Tibial nerve (tissue), 4 donors: ENCODE data around the gene MMD. TPM values are rescaled to one million over a fixed set of nuclear protein-coding genes. Genes with fewer than 3 reads are reported as not detected.

Source experiments
- DNase-seq, 2 donors: peaks; one replicate each; pipeline ENCODE4 v3.0.0-alpha.2; 2019; ENCODE audit warnings: low spot score in 2 of 2
- H3K27ac ChIP-seq, 4 donors: fragments of 200-600 bp; sonication (generic) in 3 of 4; one replicate each; pipeline ENCODE4 v1.5.1; 2017 to 2019; ENCODE audit warnings: mild to moderate bottlenecking in 1 of 4
- H3K27me3 ChIP-seq, 2 donors: fragments of 200-600 bp; sonication (generic) in 1 of 2; one replicate each; pipeline versions ENCODE4 v1.5.1 to v1.6.0; 2017 to 2019
- H3K36me3 ChIP-seq, 3 donors: fragments of 200-600 bp; sonication (generic); one replicate each; pipeline ENCODE4 v1.5.1; 2018 to 2019
- H3K4me1 ChIP-seq, 4 donors: fragments of 200-600 bp; sonication (generic) in 3 of 4; one replicate each; pipeline ENCODE4 v1.5.1; 2017 to 2019
- H3K4me3 ChIP-seq, 4 donors: fragments of 200-600 bp; sonication (generic) in 3 of 4; one replicate each; pipeline ENCODE4 v1.5.1; 2017 to 2019; ENCODE audit warnings: mild to moderate bottlenecking in 1 of 4, moderate library complexity in 1 of 4
- H3K9me3 ChIP-seq, 4 donors: fragments of 200-600 bp; sonication (generic) in 3 of 4; one replicate each; pipeline ENCODE4 v1.5.1; 2017 to 2019
- CTCF ChIP-seq, 5 experiments: fragments of 200-600 bp in 3 of 5; fragments of 450-650 bp in 2 of 5; sonication (generic) in 3 of 5; IDR thresholded peaks; one replicate each; pipeline ENCODE4 v1.5.1; 2016 to 2019; ENCODE audit warnings: antibody characterized with exemption in 5 of 5, mild to moderate bottlenecking in 3 of 5, moderate library complexity in 2 of 5
- EP300 ChIP-seq, 2 donors: sonication (generic); formaldehyde crosslinking; IDR thresholded peaks; one replicate each; pipeline ENCODE4 v1.6.1; 2017; ENCODE audit warnings: antibody characterized with exemption in 2 of 2, mild to moderate bottlenecking in 1 of 2
- POLR2A ChIP-seq, 2 donors: fragments of 450-650 bp; IDR thresholded peaks; one replicate each; pipeline ENCODE4 v1.6.1; 2017; ENCODE audit warnings: antibody characterized with exemption in 2 of 2, mild to moderate bottlenecking in 2 of 2, moderate library complexity in 2 of 2
- WGBS, 2 donors: methylation state at CpG; one replicate each; pipeline ENCODE4 v1.1.5; 2018; 5-methylcytosine and 5-hydroxymethylcytosine counted together
- total RNA-seq, 4 donors: library from RNA; depleted of rRNA; stranded (reverse); fragments of >200 nt; gene quantifications; one replicate each; pipeline ENCODE4 v1.1.0, GENCODE V29; 2016

MMD gene
- total RNA-seq, 4 donors from 2014 or later: 16.1 to 60.9 (median 37.7) TPM

DNA sequence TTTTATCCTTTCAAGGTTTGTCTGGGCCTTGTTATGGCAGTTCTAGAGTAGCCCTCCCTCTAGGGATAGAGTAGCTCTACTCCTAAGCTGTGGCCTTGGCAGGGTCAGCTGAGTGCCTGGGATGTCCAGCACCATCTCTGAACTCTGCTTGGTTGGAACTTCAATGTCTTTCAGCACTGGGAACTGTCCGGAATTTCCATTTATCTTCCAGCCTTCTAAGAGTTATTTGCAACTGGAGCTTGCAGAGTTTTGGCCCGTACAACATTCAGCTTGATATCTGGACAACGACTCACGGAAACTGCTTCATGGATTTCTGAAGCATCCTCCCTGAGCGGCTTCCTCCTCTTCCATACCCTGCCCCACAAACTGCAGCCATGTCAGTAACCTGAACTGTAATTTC, 22.9 kb downstream of the MMD start:
- Histone ChIP-seq H3K4me3 (no peak overlapping the region), H3K27me3 (no peaks in the 10 kb centered on the region), H3K27ac (no peak overlapping the region), H3K9me3 (no peaks in the 10 kb centered on the region), H3K4me1 (no peaks in the 10 kb centered on the region), H3K36me3 (peaks cover 0 to 51% (median 0%) of the 10 kb centered on the region in 3 donors)
- TF ChIP-seq CTCF (IDR thresholded peaks at IDR 0.05) (no peak), EP300 (IDR thresholded peaks at IDR 0.05) (no peak), POLR2A (IDR thresholded peaks at IDR 0.05) (no peak)
- 83 to 91% methylated on average over 5 of the region's 5 CpGs for WGBS, 2 donors
- no peak for DNase-seq

GRCh38 chr17:55395803-55396505, 25.7 kb downstream of the MMD start:
- Histone ChIP-seq H3K9me3 (no peaks in the 10 kb centered on the region), H3K4me3 (no peak overlapping the region), H3K36me3 (peaks cover 0 to 27% (median 7%) of the 10 kb centered on the region in 3 donors), H3K27ac (no peak overlapping the region), H3K27me3 (no peaks in the 10 kb centered on the region), H3K4me1 (peaks cover 0 to 5% (median 0%) of the 10 kb centered on the region in 4 donors)
- TF ChIP-seq POLR2A (IDR thresholded peaks at IDR 0.05) (no peak), EP300 (IDR thresholded peaks at IDR 0.05) (no peak), CTCF (IDR thresholded peaks at IDR 0.05) (no peak)
- no peak for DNase-seq
- WGBS, 2 donors: 95 to 96% methylated on average over 5 of the region's 5 CpGs

DNA sequence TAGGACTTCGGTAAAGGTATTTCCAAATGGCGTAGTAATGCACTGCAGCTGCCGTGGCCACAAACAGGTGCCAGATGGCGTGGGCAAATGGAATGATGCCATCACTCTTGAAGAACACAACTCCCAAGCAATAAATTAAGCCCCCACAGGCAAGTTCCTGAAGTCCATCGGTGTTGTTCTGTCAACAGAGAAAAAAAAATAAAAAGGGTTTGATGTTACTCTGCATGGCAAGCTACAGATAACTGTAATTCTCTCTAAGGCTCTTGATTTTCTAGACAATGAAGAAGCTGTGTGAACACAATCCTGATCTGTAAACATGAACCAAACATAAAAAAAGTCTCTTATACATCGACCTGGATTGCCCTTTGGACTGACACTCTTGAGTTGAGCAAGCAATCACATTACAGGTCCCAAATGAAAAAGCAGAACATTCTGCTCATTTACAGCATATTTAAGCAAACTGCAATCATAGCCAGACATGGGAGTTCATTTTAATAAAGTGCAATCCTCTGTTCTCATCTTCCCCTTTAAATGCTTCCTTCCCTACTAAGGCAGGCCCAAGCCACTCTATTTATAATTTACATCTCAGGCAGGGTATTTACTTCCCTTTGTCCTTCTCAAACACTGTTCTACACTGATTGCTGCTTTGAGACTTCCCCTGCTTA, 27.1 kb downstream of the MMD start:
- no peak overlapping the region for H3K27ac ChIP-seq
- no peak for DNase-seq
- 73 to 74% methylated on average over 6 of the region's 6 CpGs for WGBS, 2 donors
- H3K4me3 ChIP-seq: no peak overlapping the region
- H3K27me3 ChIP-seq: no peaks in the 10 kb centered on the region
- H3K4me1 ChIP-seq: peaks cover 0 to 14% (median 0%) of the 10 kb centered on the region in 4 donors
- TF ChIP-seq EP300 (IDR thresholded peaks at IDR 0.05) (peak; percentile 20 to 74), CTCF (IDR thresholded peaks at IDR 0.05) (no peak)
- H3K36me3 ChIP-seq: peaks cover 0 to 14% (median 7%) of the 10 kb centered on the region in 3 donors
- H3K9me3 ChIP-seq: no peaks in the 10 kb centered on the region

- H3K27ac ChIP-seq: no peak overlapping the region
- H3K27me3 ChIP-seq: no peaks in the 10 kb centered on the region
- 91 to 93% methylated on average over 3 of the region's 3 CpGs for WGBS, 2 donors
- TF ChIP-seq POLR2A (IDR thresholded peaks at IDR 0.05) (no peak), EP300 (IDR thresholded peaks at IDR 0.05) (no peak), CTCF (IDR thresholded peaks at IDR 0.05) (no peak)
- H3K36me3 ChIP-seq: peaks cover 0 to 7% (median 0%) of the 10 kb centered on the region in 3 donors
- no peak overlapping the region for H3K4me3 ChIP-seq
- H3K9me3 ChIP-seq: no peaks in the 10 kb centered on the region
- DNase-seq: no peak
- H3K4me1 ChIP-seq: peaks cover 0 to 28% (median 0%) of the 10 kb centered on the region in 4 donors
These were observed 29.7 kb downstream of the MMD start for GRCh38 chr17:55391764-55392467.
